ENCODE results near the gene SMIM12. TPM values are rescaled to one million over a fixed set of nuclear protein-coding genes. Genes with fewer than 3 reads are reported as not detected.
"Not testable (repeated sequence)": the region's sequence is repeated elsewhere in the genome, so short reads cannot be mapped to it uniquely, and the experiment has no call there.

Gene SMIM12
- total RNA-seq, 1 experiment from 2014 or later, result 41.4 TPM

- Mint-ChIP-seq H3K4me1 (ENCODE audit: insufficient read depth, unreplicated experiment) (no peaks in the 10 kb centered on the region), H3K4me3 (ENCODE audit: unreplicated experiment) (no peak overlapping the region), H3K9me3 (ENCODE audit: unreplicated experiment) (no peaks in the 10 kb centered on the region), H3K27me3 (ENCODE audit: insufficient read depth, unreplicated experiment) (no peaks in the 10 kb centered on the region), H3K27ac (ENCODE audit: low read depth, unreplicated experiment) (no peak overlapping the region), H3K36me3 (ENCODE audit: insufficient read depth, unreplicated experiment) (no peaks in the 10 kb centered on the region)
- no peak for TF ChIP-seq CTCF (IDR thresholded peaks at IDR 0.05; ENCODE audit: unreplicated experiment)
- BruUV-seq (replicated peaks), result no TSS peak
- POLR2A ChIA-PET, result no interaction called here
- CTCF ChIA-PET, result interaction anchor here (2.2 kb wide), 1 partner anchor 28 kb away, joined by 13 read pairs; no protein-coding TSS in a partner anchor
- intact Hi-C loops (cut with micrococcal nuclease), result no loop called here
- no peak for DNase-seq (ENCODE audit: unreplicated experiment)
These were observed 34.6 kb downstream of the SMIM12 start for GRCh38 chr1:34824817-34825454.

- CTCF ChIA-PET, result no interaction called here
- intact Hi-C loops (cut with micrococcal nuclease), result no loop called here
- no TSS peak for BruUV-seq (replicated peaks)
- H3K4me1 Mint-ChIP-seq (ENCODE audit: insufficient read depth, unreplicated experiment), result no peaks in the 10 kb centered on the region
- H3K4me3 Mint-ChIP-seq (ENCODE audit: unreplicated experiment), result no peak overlapping the region
- H3K9me3 Mint-ChIP-seq (ENCODE audit: unreplicated experiment), result no peaks in the 10 kb centered on the region
- no peak overlapping the region for H3K27ac Mint-ChIP-seq (ENCODE audit: low read depth, unreplicated experiment)
- no peaks in the 10 kb centered on the region for H3K27me3 Mint-ChIP-seq (ENCODE audit: insufficient read depth, unreplicated experiment)
- H3K36me3 Mint-ChIP-seq (ENCODE audit: insufficient read depth, unreplicated experiment), result no peaks in the 10 kb centered on the region
- POLR2A ChIA-PET, result no interaction called here
- no peak for DNase-seq (ENCODE audit: unreplicated experiment)
- no peak for TF ChIP-seq CTCF (IDR thresholded peaks at IDR 0.05; ENCODE audit: unreplicated experiment)
These were observed 37.3 kb downstream of the SMIM12 start for GRCh38 chr1:34822202-34822601.

- BruUV-seq (replicated peaks); H3K4me3 Mint-ChIP-seq (ENCODE audit: unreplicated experiment); H3K4me1 Mint-ChIP-seq (ENCODE audit: insufficient read depth, unreplicated experiment); H3K27me3 Mint-ChIP-seq (ENCODE audit: insufficient read depth, unreplicated experiment); H3K27ac Mint-ChIP-seq (ENCODE audit: low read depth, unreplicated experiment); DNase-seq (ENCODE audit: unreplicated experiment); intact Hi-C loops (cut with micrococcal nuclease); POLR2A ChIA-PET; H3K36me3 Mint-ChIP-seq (ENCODE audit: insufficient read depth, unreplicated experiment); H3K9me3 Mint-ChIP-seq (ENCODE audit: unreplicated experiment): not testable (repeated sequence)
- CTCF ChIA-PET, result interaction anchor here (0.6 kb wide), 1 partner anchor 967 kb away, joined by 3 read pairs; no protein-coding TSS in a partner anchor
These were observed 40.7 kb downstream of the SMIM12 start for GRCh38 chr1:34818862-34819261.

GRCh38 chr1:34816778-34817177, 42.8 kb downstream of the SMIM12 start:
- H3K4me1 Mint-ChIP-seq (ENCODE audit: insufficient read depth, unreplicated experiment), result no peaks in the 10 kb centered on the region
- CTCF ChIA-PET, result interaction anchor here (0.6 kb wide), 1 partner anchor 702 kb away, joined by 3 read pairs; no protein-coding TSS in a partner anchor

More at GRCh38 chr1:34816778-34817177, 42.8 kb downstream of the SMIM12 start:
- Mint-ChIP-seq H3K27me3 (ENCODE audit: insufficient read depth, unreplicated experiment) (no peaks in the 10 kb centered on the region), H3K9me3 (ENCODE audit: unreplicated experiment) (no peaks in the 10 kb centered on the region), H3K4me3 (ENCODE audit: unreplicated experiment) (no peak overlapping the region), H3K36me3 (ENCODE audit: insufficient read depth, unreplicated experiment) (no peaks in the 10 kb centered on the region), H3K27ac (ENCODE audit: low read depth, unreplicated experiment) (no peak overlapping the region)
- DNase-seq (ENCODE audit: unreplicated experiment), result no peak
- BruUV-seq (replicated peaks), result no TSS peak
- intact Hi-C loops (cut with micrococcal nuclease), result no loop called here
- no peak for TF ChIP-seq CTCF (IDR thresholded peaks at IDR 0.05; ENCODE audit: unreplicated experiment)
- POLR2A ChIA-PET, result no interaction called here
